Gastrocnemius medialis (tissue), 4 donors: ENCODE results near the gene ROGDI.

ENCODE experiments used
- POLR2A ChIP-seq, 2 donors: fragments of 450-650 bp; IDR thresholded peaks; one replicate each; pipeline ENCODE4 v1.6.1; 2017; ENCODE audit warnings: antibody characterized with exemption in 2 of 2, mild to moderate bottlenecking in 2 of 2, moderate library complexity in 2 of 2
- TF ChIP-seq, protein P1 (sequence below), 5 experiments: fragments of 450-650 bp in 3 of 5; fragments of 200-600 bp in 2 of 5; sonication (generic) in 2 of 5; IDR thresholded peaks in 4 of 5; conservative IDR thresholded peaks in 1 of 5; 1 replicate in 4 of 5; 2 replicates in 1 of 5; pipeline ENCODE4 v1.5.1; 2016 to 2019; ENCODE audit warnings: antibody characterized with exemption in 5 of 5, mild to moderate bottlenecking in 3 of 5, moderate library complexity in 3 of 5

DNA sequence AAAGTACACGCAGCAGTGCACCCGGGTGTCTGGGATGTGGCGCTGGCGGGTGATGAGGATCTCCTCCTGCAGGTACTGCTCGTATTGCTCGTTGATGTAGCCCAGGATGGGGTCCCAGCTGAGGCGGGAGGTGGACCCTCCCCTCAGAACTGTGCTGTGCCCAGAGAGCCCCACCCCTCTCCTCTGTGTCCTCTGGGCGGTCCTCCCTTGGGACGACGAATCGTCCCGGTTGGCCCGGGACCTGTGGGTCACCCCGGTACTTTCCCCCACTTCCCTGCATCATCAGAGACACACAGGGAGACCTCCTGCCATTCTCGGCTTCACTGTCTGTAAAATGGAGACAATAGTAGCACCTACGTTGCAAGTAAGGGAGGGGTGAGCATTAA, 18.5 kb downstream of the ROGDI start:
- TF ChIP-seq, protein P1, sequence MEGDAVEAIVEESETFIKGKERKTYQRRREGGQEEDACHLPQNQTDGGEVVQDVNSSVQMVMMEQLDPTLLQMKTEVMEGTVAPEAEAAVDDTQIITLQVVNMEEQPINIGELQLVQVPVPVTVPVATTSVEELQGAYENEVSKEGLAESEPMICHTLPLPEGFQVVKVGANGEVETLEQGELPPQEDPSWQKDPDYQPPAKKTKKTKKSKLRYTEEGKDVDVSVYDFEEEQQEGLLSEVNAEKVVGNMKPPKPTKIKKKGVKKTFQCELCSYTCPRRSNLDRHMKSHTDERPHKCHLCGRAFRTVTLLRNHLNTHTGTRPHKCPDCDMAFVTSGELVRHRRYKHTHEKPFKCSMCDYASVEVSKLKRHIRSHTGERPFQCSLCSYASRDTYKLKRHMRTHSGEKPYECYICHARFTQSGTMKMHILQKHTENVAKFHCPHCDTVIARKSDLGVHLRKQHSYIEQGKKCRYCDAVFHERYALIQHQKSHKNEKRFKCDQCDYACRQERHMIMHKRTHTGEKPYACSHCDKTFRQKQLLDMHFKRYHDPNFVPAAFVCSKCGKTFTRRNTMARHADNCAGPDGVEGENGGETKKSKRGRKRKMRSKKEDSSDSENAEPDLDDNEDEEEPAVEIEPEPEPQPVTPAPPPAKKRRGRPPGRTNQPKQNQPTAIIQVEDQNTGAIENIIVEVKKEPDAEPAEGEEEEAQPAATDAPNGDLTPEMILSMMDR (IDR thresholded peaks at IDR 0.05 in 4 of 5, conservative IDR thresholded peaks at IDR 0.05 in 1 of 5) = no peak
- TF ChIP-seq POLR2A (IDR thresholded peaks at IDR 0.05) = no peak
